ENCODE measurements around the gene SYNGR1.
A peak's percentile ranks its signal among the peaks of the same experiment; 100 is the strongest.

The SYNGR1 gene, protein sequence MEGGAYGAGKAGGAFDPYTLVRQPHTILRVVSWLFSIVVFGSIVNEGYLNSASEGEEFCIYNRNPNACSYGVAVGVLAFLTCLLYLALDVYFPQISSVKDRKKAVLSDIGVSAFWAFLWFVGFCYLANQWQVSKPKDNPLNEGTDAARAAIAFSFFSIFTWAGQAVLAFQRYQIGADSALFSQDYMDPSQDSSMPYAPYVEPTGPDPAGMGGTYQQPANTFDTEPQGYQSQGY

GRCh38 chr22:39349967-39350726 lies at the start of gene SYNGR1:
TSS of gene SYNGR1 (plus strand) at chr22:39349991. CDS start at chr22:39350011, 20 bp downstream.
- DNase-seq (ENCODE audit: low read depth), result no peak

DNA sequence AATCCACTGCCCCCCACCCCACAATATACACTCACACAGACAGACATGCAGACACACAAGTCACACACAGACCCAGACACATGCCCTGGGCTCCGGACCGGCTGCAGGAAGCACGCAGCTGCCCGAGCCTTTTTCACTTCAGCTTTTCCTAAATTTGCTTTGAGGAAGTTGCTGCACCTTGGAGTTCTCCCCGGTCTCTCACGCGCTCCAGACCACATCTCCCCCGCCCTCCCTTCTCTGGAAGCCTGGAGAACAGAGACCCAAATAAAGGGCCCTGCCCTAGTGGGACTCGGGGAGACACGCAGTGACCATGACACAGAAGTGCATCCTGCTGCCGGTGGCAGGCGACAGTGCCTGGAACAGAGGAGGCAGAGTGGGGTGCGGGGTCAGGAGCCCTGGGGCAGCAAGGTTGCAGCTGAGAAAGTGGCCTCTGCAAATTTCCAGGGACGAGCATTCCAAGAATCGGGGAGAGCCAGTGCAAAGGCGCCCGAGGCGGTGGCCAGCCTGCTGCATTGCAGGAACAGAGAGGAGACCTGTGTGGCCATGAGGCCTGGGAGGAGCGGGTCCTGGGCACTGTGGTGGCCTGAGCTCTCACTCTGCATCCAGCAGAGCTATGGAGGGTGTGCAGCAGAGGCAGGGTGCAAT lies 49.5 kb upstream of the SYNGR1 start:
- DNase-seq (ENCODE audit: low read depth), result no peak

DNA sequence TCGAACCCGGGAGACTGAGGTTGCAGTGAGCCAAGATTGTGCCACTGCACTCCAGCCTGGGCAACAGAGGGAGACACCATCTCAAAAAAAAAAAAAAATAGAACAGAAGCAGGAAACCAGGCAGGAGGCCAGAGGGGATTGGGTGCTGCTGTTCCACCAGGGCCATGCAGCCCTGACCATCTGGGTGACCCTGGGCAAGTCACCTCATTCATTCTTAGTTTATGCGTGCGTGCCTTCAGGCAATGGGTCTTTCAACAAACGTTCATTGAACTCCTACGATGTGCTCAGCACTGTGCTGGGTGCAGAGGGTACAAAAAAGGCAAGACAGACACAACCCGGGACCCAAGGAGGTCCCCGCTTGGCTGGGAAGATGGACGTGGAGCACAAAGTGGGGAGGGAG lies 48.7 kb upstream of the SYNGR1 start:
- DNase-seq (ENCODE audit: low read depth), result no peak

DNA sequence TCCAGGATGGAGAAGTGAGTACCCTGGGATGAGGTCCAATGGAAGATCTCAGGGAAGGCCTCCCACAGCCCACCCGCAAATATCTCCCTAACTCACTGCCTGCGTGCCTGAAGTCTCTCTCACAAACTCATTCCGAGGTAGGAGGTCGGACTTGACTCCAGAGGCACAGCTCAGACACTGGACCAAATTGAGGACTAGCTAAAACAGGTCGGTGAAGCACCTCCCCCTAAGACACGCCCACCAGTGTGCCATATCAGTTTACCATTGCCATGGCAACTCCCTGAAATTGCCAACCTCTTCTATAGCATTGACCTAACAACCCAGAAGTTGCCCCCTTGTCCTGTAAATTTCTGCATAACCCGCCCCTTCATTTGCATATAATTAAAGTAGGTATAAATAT lies 47.9 kb upstream of the SYNGR1 start:
- DNase-seq (ENCODE audit: low read depth), result no peak

DNA sequence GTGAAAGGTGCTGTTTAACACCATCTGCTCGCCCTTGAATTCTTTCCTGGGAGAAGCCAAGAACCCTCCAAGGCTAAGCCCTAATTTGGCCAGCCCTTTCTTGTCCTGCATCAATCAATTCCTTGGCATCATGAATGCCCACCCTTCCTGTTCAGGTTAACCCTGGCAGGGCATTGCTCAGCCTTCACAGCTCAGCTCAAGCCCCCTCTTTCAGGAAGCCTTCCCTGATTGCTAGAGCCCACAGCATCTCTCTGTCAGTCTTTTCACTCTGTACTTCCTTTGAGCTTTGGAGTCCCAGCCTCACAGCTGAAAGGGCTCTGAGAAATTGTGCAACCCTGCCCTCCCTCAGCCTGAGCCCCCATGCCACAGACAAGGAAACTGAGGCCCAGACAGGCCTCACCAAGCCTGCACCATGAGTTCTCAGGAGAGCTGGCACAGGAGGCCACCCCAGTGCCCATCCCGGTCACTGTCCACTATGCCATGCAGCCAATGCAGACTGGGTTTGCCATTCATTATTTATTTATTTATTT lies 47.3 kb upstream of the SYNGR1 start:
- no peak for DNase-seq (ENCODE audit: low read depth)

DNA sequence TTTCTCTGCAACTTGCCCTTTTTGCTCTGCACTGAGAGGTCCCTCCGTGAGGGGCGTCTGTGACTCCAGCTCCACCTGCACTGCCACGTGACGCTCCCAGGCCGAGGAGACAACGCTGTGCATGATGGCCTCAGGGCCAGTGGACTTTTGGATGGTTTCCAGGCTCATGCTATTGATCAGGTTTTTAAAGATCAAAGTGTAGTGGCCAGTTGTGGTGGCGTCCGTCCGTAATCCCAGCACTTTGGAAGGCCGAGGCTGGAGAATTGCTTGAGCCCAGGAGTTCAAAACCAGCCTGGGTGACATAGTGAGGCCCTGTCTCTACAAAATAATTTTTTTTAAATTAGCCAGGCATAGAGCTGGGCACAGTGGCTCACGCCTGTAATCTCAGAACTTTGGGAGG lies 46.4 kb upstream of the SYNGR1 start:
- DNase-seq (ENCODE audit: low read depth), result no peak

DNA sequence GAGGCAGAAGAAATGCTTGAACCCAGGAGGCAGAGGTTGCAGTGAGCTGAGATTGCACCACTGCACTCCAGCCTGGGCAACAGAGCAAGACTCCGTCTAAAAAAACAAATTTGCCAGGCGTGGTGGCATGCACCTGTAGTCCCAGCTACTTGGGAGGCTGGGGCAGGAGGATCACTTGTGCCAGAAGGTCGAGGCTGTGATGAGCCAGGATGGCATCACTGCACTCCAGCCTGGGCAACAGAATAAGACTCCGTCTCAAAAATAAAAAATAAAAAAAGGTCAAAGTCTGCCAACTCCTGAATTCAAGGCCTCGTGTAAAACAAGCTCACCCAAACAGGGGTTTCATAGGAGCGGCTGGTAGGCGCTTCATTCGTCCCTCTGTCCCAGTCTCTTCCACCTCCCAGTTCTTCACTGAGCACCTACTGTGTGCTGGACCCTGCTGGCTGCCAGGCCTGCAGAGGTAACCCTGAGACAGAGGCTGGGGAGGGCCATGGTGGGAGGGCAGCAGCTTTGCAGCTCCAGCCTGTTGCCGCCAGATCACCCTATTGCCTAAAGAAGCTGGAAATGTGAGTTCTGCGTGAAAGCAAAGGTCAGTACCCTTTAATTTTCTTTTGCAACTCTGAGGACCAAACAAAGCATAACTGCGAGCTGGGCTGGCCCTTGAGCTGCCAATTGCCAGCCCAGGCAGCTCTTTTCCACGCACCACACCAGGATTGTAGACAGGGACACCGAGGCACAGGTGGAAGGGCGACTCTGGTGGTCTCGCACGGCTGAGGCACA lies 45.7 kb upstream of the SYNGR1 start:
- DNase-seq (ENCODE audit: low read depth), result no peak

GRCh38 chr22:39306456-39307361 lies 43.1 kb upstream of the SYNGR1 start:
- no peak for DNase-seq (ENCODE audit: low read depth)

DNA sequence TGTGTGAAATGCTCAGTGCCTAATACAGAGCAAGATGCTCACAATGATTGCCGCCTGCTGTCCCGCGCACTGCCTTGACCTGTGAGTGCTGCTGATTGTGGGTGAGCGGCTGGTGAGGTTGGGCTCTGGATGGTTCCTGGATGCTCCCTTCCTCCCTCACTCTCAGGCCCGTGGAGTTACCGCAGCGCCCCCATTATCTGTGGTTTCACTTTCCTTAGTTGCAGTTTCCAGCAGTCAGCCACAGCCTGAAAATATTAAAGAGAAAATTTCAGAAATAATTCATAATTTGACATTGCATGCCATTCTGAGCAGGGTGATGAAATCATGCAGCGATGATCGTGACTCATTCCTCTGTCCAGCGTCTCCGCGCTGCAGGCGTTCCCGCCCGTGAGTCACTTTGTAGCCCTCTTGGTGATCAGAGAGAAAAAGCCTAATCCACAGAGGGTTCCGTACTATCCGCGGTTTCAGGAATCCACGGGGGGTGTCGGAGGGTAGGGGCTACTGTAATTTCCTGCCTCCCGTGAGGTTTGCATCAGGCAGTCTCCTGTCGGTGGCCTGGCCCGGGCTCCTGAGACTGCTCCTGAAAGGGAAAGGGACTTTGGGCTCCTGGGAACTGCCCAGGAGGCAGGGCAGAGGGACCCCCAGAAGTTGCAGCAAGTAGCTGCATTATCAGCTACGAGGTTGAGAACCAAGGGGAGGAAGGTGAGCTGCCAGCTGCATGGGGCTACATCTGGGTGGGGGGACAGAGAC lies 41.0 kb upstream of the SYNGR1 start:
- DNase-seq (ENCODE audit: low read depth), result no peak

DNA sequence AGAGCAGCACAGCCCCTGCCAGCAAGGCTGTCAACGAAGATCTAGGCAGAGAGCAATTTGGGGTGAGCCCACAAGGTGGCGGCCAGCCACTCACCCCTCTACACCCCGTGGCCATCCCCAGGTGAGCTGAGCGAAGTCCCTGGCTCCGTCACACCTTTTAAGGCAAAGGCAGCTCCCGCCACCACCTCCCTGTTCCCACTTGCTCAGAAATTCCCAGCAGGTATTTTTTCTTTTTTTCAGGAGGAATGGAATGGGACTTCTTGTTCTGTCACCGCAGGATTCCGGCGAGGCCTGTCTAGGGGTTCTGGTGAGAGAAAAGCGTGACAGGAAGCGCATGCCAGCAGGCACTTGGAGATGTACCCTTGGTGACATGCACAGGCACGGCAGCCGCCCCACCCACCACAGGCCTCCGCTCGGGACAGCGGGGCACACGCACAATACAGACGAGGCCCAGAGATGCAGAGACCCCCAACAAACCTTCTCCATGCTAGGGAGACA lies 40.4 kb upstream of the SYNGR1 start:
- no peak for DNase-seq (ENCODE audit: low read depth)

DNA sequence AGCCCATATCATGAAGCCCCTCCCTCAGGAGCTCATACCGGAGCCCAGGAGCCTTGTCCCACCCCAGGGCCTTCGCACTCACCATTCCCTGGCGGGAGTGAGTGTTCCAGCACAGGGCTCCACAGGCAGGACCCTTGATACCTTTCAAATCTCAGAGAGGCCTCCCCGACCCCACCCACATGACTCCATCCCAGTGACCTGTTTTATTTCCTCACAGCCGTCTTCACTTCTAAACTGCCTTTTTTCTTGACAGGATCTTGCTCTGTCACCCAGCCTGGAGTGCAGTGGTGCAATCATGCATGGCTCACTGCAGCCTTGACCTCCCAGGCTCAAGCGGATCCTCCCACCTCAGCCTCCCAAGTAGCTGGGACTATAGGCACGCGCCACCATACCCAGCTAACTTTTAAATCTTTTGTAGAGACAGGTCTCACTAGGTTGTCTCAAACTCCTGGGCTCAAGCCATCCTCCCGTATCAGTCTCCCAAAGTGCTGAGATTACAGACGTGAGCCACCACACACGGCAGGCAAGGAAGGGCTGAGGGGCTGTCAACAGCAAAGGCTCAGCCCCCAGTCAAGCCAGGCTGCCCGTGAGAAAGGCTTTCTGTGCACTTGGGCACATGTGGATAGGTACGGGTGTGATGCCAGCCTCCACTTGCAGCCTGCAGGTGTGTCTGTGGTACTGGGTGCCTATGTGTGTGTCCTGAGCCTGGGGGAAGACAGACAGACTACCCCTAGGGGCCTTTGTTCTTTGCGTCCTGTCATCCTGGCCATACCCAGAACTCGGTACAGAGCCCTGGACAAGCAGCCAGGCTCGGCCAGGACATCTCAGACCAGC lies 39.7 kb upstream of the SYNGR1 start:
- DNase-seq (ENCODE audit: low read depth), result no peak

DNA sequence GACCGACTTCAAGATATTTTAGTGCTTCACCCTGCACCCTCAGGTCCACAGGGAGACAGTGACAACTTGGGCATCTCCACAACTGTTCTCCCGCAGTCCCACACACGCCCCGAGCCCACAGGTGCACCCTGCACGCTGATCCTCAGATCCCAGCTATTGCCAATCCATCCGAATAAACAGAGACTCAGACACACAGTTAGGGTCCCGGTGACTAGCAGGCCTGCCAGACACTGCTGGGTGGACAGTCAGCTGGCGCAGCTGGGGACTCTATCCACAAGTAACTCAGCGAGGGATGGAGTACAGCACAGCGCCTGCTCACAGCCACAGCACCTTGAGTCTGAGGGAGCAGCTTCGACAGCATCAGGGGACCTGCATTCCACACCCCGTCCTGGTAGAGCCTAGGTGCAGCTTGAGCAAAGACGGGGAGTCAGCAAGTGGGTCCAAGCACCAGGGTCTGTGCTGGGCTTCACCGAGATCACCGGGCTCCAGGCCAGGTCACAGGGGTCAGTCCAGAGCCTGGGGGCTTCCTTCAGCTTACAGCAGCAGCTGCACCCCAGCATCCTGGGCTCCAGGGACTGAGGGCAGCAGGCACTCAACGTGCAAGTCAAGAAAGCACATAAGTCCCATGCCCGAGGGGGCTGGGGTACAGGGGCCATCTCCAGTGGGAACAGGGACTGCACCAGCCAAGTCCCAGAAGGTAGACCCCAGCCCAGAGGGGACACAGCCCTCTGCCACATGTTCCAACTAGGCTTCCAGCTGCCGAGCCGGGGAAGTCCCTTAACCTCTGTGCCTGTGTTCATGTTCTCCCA lies 38.0 kb upstream of the SYNGR1 start:
- DNase-seq (ENCODE audit: low read depth), result peak; percentile 43

GRCh38 chr22:39312410-39312809 lies 37.4 kb upstream of the SYNGR1 start:
- peak; percentile 35 for DNase-seq (ENCODE audit: low read depth)

DNA sequence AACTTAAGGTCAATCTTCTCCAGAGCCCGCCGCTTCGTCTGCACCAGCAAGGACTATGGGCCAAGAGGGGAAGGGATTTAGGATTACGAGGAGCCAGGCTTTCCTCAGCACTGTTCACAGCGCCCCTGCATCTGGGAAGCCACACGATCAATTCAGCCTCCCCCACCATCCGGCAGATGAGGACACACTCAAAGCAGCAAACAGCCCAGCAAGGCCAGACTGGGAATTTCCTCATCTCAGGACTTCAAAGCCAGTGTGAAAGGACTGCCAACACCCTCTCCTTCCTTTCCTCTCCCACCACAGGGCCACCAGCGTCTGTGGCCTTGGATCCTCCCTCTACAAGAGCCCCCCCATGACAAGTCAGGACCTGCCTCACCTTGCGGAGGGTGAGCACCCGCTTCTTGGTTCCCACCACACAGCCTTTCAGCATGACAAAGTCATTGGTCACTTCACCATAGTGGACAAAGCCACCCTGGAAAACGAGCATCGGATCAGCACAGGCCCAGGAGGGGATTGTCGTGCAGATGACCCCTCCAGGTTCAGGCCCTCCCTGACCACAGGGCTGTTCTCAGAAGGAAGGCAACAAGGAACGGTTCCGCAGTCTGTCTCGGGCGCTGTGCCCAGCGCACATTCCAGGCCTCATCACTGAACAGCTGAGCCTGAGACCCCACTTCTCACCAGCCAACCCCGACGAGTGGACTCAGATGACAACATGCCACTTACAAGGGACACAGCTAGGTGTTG lies 36.4 kb upstream of the SYNGR1 start:
- DNase-seq (ENCODE audit: low read depth), result peak; percentile 56

DNA sequence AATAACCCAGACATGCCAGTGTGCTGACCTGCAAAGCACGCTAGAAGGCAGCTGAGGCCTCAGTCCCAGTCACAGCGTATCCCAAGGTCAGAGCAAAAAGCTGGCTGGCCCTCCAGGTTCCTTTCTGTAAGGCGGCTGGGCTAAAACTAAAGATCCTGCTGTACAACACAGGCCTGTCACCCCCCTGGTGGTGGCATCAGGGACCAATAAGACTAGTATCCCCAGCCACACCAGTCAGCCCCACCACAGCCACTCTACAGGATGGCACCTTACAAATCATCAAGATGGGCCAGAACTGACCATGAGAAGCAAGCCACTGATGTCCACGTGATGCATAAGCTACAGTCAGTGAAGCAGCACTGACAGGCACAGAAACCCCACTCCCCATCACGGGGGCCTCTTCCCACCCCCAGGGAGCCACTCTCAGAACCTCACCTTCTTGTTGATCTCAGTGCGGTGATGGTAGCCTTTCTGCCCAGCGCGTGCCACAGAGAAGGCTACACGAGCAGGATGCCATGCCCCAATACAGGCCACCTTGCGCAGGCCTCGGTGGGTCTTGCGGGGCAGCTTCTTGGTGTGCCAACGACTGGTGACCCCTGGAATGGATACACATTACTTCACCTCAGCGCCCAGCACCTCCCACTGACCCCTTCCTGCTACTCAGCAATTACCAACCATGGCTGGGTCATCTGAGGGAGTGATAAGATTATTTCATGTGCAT lies 35.4 kb upstream of the SYNGR1 start:
- DNase-seq (ENCODE audit: low read depth), result peak; percentile 59

GRCh38 chr22:39315389-39315788 lies 34.4 kb upstream of the SYNGR1 start:
- DNase-seq (ENCODE audit: low read depth), result no peak

Measured in CMK (cell line).